ENCODE results near the gene PPP2R5C. TPM values are rescaled to one million over a fixed set of nuclear protein-coding genes. Genes with fewer than 3 reads are reported as not detected.
A peak's percentile ranks its signal among the peaks of the same experiment; 100 is the strongest.

PPP2R5C gene
- total RNA-seq, 1 experiment from 2014 or later, result 93.0 TPM

- H3K27me3 ChIP-seq (ENCODE audit: insufficient read depth, low read length), result peaks cover 9% of the 10 kb centered on the region; the same call in 1 of the 2 replicates
- no peaks in the 10 kb centered on the region for H3K79me1 ChIP-seq (ENCODE audit: insufficient read depth, low read depth, low read length, poor library complexity, severe bottlenecking)
- H3K36me3 Mint-ChIP-seq (ENCODE audit: insufficient read depth in 1 of 3, low read depth in 3 of 3), result no peaks in the 10 kb centered on the region
- H3K4me2 ChIP-seq (ENCODE audit: insufficient read depth, insufficient read length, low read length), result no peak overlapping the region
- no peak overlapping the region for H2BK120ac ChIP-seq (ENCODE audit: low read depth, low read length, poor library complexity, severe bottlenecking)
- H2BK12ac ChIP-seq (ENCODE audit: insufficient read length, low read depth, low read length), result no peak overlapping the region
- H3K23ac ChIP-seq (ENCODE audit: insufficient read length, low read depth, low read length), result no peak overlapping the region
- H3K14ac ChIP-seq (ENCODE audit: insufficient read depth, low read length), result no peak overlapping the region
- no peak overlapping the region for H2BK15ac ChIP-seq (ENCODE audit: low read depth, low read length)
- no peaks in the 10 kb centered on the region for H3K9me3 ChIP-seq (ENCODE audit: control insufficient read depth, low read depth, low read length)
- H3K9me3 Mint-ChIP-seq, result no peaks in the 10 kb centered on the region; a peak in 1 of 5 replicates
- no peak overlapping the region for H4K5ac ChIP-seq (ENCODE audit: insufficient read length, low read depth, low read length)
- no peak overlapping the region for H3K56ac ChIP-seq (ENCODE audit: insufficient read length, low read depth, low read length)
- no peak overlapping the region for H4K91ac ChIP-seq (ENCODE audit: insufficient read length, low read depth, low read length)
- no peak for TF ChIP-seq CTCF (conservative IDR thresholded peaks at IDR 0.05)
- no peak overlapping the region for H3T11ph ChIP-seq (ENCODE audit: low read length)
- H2BK20ac ChIP-seq (ENCODE audit: low read depth, low read length, poor library complexity, severe bottlenecking), result no peak overlapping the region
- H2AFZ ChIP-seq (ENCODE audit: low read length), result no peak overlapping the region
- WGBS (ENCODE audit: extremely low coverage, insufficient read length, low lambda C conversion rate), result no CpG with 5 or more reads among the region's 4 CpGs
- H3K27me3 Mint-ChIP-seq (ENCODE audit: low read depth), result peaks cover 29% of the 10 kb centered on the region
- no peak for DNase-seq
- no peaks in the 10 kb centered on the region for H3K23me2 ChIP-seq (ENCODE audit: insufficient read length, low read depth, low read length, poor library complexity, severe bottlenecking)
- no peak overlapping the region for H2BK5ac ChIP-seq (ENCODE audit: insufficient read length, low read length)
- H3K27ac Mint-ChIP-seq, result no peak overlapping the region
- no peak overlapping the region for H3K4ac ChIP-seq (ENCODE audit: low read depth, low read length)
- peak overlapping the region in 1 of 2 experiments; percentile 91; a peak in 3 of 5 replicates for H3K4me3 Mint-ChIP-seq
- H3K4me1 ChIP-seq (ENCODE audit: insufficient read depth, low read length), result no peaks in the 10 kb centered on the region
- H3K18ac ChIP-seq (ENCODE audit: insufficient read length, low read depth, low read length), result no peak overlapping the region
- H4K8ac ChIP-seq (replicated peaks; ENCODE audit: insufficient read length, low read depth, low read length), result no peak overlapping the region
- no peak overlapping the region for H3K27ac ChIP-seq (ENCODE audit: insufficient read length, low read depth, low read length)
- no peak overlapping the region for H3K9ac ChIP-seq (ENCODE audit: extremely low read depth, insufficient read length, low read length)
- no peak overlapping the region for H2AK5ac ChIP-seq (ENCODE audit: insufficient read length, low read length)
- peaks cover 15% of the 10 kb centered on the region in 2 experiments for H3K4me1 Mint-ChIP-seq
- H4K20me1 ChIP-seq (ENCODE audit: control insufficient read depth, insufficient read depth, insufficient read length), result no peaks in the 10 kb centered on the region
- no peaks in the 10 kb centered on the region for H3K79me2 ChIP-seq (ENCODE audit: insufficient read depth, low read length)
These were observed 188.6 kb downstream of the PPP2R5C start for GRCh38 chr14:101950100-101950499.
